Measurements from ENCODE around the gene CD22.

GRCh38 chr19:35294859-35295791 is 33.9 kb upstream of the CD22 start:
- no peak for TF ChIP-seq CTCF (IDR thresholded peaks at IDR 0.05)
- TF ChIP-seq EP300 (IDR thresholded peaks at IDR 0.05), result no peak

Data from tibial nerve (tissue), 4 donors.